Measurements from ENCODE around the gene RHBDL1.
A peak's percentile ranks its signal among the peaks of the same experiment; 100 is the strongest.

The RHBDL1 gene

DNA sequence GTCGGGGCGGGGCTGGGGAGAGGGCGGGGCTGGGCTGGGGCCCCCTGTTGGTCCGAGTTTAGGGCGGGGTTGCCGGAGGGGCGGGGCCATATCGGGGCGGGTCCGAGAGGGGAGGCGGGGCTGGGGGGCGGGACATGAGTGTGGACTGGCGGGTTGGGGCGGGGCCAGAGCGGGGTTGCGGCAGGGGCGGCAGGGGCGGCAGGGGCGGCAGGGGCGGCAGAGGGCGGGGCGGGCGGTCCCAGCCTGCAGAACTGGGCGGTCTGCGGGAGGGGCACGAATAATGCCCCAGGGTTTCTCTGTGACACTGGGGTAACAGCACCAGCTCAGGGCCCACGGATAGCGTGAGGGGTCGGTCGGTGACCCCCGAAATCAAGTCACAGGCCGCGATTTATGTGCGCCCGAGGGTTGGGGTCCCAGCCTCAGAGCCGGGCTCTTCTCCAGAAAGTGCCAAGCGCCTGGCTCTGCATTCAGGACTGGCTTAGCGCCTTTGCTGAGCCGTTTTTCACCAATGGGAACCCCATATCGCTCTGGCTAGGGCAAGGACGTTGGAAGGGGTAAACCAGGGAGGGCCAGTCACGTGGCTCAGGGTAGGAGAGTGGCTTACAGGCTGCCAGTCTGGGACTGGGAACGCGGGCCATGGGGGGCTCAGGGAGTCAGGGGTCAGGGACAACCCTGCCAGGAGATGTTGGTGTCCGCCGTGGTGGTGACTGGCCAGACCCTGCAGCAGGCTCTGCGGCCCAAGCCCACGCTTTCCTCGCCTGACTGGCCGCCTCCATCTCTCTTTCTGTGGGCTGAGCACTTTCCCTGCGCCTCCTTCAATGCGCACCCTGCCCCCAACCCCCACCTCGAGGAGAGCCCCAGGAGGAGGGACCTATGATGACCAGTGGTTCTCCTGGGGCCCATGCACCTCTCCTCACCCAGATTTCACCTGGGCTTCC lies 38.1 kb upstream of the RHBDL1 start:
- DNase-seq = no peak

DNA sequence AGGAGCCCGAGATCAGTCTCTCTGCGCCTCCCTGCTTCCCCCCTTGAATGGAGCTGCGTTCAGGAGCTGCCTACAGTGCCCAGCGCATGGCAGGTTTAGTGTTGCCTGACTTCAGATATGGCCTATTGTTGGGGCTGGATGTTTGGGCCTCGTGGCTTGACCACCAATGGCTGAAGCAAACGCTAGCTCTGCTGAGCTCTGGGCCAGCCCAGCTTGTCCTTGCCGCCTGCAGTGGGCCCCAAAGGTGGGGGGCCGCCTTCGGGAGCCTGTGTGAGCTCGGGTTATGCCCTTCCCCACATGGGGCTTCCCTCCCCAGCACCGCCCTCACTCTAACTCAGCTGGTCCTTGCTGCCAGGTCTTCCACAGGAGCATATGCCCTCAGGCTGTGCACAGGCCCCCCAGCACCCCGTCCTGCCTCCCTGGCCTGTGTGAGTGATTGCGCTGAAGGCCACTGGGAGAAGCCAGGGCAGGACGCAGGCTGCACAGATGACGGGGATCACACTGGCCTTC lies 37.4 kb upstream of the RHBDL1 start:
- DNase-seq = no peak

DNA sequence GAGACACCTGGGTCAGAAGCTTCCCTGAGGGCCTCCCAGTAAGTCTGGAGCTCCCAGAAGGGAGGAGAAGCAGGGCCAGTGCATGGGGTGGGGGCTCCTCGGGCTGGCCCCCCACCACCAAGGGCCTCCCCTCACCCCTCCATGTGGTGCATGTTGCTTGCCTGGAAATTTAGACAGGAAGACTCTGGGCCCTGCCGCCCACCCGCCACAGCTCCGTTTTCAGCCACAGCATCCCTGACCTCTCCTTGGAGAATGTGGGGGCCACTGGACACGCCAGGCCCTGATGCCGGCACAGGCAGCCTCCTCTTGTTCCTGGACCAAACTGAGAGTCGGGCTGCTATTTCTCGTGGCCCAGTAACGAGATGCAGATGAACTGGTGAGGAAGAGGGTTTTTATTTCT lies 36.6 kb upstream of the RHBDL1 start:
- no peak for DNase-seq

DNA sequence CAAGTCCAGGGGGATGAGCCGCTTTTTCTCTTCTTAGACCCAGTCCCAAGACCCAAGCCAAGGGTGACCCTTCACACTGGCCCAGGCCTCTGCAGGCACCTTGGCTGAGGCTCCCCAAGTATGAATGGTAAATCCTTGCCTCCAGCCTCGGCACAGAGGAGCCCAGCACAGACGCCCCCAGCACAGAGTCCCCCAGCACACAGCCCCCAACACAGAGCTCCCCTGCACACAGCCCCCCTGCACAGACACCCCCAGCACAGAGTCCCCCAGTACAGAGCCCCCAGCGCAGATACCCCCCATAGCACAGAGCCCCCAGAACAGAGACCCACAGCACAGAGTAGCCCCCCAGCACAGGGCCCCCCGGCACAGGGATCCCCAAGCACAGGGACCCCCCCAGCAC lies 34.9 kb upstream of the RHBDL1 start:
- DNase-seq = no peak

DNA sequence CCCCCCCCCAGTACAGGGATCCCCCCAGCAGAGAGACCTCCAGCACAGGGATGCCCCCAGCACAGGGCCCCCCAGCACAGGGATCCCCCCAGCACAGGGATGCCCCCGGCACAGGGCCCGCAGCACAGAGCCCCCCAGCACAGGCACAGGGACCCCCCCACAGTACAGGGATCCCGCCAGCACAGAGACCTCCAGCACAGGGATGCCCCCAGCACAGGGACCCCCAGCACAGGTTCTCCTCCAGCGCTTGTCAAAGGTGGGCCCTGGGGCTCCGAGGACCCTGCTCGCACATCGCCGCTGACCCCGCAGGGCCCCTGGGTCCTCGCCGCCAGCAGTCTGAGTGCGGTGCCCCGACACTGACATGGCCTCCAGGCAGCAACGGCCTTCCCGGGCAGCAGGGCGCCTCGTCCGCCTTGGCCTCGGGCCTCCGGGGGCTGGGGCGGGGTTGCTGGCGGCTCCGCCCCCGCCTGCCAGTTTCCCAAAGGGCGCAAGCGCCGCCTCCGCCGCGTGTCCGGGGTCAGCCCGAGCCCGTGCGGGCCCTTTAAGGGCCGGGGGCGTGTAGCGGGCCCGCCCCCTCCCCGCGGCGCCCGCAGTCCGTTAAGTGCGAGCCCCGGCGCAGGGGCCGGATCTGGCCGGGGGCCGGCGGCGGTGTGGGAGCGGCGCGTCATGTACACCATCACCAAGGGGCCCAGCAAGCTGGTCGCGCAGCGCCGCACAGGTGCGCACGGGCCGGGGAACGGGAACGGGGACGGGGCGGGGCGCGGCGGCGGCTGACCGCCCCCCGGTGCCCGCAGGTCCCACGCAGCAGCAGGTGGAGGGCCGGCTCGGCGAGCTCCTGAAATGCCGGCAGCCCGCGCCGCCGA lies 33.9 kb upstream of the RHBDL1 start, which contains the start of gene MCRIP2:
Gene MCRIP2, plus strand, starts transcription at position 503 of the 863 bp plus-strand sequence. Its CDS starts 164 bp downstream, at position 667.
- DNase-seq = peak; percentile 62

DNA sequence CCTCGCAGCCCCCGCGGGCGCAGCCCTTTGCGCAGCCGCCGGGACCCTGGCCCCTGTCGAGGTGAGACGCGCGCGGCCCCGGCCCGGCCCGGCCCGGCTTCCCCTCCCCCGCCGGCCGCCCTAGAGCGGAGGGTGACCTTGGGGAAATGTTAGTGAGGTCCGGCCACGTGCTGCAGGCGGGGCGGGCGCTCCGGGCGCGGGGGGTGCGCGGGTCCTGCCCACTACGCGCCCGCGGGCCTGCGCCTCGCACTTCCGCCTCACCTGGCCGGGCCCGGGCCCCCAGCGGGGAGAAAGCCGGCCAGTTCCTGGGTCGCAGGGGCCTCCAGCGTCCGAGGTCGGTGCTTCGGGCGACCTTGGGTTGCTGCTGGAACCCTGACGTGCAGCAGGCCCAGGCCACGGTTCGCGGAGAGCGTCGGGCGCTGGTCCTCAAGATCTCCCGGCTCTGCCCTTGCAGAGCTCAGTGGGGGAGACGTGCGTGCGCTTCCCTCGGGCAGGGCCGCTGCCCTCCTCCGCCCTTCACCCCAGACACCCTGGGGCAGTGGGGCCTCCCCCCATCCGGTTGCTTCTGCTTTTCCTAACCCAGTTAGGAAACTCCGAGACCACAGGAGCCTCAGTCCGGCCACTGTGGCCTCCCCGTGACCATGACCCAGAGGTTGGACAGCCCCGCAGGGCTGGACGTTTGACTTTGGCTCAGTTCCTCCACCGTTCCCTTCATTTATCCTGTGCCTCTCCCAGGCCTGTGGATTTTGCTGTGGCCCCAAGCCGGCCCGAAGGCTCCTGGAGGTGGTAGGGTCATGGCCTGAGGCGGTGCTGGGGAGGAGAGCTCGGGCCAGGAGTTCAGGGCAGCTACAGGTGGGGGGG lies 33.1 kb upstream of the RHBDL1 start:
- no peak for DNase-seq

DNA sequence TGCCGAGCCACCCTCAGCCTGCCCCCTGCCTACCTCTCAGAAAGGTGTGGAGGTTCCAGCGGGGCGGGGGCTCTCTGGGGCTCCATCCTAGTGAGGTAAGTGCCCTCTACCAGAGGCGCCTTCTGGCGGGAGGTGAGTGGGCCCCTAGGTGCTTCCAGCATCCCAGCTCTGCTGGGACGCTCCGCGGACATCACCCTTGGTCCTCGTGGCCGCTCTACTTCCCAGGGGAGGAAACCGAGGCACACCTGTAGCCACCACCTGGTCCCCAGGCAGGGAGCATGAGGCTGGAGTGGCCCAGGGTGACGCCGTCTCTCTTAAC lies 32.5 kb upstream of the RHBDL1 start:
- no peak for DNase-seq

DNA sequence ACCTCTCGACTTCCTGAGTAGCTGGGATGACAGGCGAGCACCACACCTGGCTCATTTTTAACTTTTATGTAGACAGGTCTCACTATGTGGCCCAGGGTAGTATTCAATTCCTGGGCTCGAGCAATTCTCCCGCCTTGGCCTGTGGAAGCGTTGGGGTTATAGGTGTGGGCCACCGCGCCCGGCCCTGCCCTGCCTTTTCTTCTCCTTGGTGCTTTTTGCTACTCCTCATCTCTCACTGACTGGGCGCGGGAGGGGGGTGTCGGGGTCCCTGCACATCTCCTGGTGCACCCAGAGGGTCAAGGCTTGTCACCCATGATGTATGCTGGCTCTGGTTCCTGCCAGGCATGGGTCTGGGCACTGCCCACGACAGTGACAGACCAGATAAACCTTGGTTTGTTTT lies 30.9 kb upstream of the RHBDL1 start:
- no peak for DNase-seq

DNA sequence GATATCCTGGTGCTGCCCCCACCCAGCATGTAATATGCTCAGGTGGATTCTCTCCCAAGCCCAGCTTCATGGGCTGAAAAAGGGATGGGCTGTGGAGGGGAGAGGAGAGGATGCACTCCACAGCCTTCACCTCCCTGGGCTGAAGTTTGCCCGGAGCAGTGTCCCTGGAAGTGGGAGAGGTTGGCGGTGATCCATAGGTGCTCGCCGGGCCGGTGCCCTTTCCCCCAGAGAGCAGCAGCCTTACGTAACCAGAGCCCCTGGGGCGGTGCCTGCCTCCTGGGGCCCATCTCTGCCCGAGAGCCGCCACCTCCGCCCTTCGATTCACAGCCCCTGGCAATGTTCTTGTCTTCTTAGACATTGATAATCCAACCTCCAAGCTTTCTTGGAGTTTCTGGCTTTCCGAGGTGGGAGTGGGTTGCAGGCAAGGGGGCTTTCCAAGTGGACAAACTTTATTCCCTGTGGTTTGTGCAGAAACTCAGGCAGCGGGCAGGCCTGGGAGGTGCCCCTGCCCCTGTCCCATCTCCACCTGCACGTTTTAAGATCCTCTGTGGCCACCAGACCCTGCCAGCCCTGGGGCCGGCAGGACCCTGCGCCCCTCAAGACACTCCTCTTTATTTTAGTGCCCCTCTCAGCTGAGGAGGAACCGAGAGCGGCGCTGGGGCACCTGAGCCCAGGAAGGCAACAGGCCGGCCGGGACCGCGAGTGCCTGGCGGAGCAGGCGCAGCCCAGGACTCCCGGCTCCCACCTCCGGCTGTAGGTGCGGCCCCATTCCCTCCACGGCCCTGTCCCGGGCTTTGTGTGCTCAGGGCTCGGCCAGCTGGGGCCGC lies 29.4 kb upstream of the RHBDL1 start:
- no peak for DNase-seq

DNA sequence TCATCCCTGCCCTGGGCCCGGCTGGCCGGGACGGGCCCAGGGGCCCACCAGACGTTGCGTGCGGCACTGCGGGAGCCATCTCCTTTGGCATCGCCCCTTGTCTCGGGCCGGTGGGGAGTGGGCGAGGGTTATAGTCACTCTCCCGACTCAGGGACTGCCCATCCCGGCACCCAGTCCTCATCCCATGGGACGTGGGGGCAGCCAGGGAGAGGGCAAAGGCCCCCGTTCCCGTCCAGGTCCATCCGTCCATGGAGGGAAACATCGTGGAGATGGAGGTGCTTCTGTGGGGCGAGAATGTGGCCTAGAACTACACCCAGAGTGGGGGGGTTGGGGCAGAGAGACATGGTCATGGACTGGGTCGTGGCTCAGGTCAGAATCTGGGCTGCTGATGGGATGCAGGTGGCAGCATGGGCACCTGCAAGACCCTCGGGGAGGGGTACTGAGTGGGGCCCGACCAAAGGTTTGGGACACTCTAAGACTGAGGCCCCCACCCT lies 28.7 kb upstream of the RHBDL1 start:
- no peak for DNase-seq

DNA sequence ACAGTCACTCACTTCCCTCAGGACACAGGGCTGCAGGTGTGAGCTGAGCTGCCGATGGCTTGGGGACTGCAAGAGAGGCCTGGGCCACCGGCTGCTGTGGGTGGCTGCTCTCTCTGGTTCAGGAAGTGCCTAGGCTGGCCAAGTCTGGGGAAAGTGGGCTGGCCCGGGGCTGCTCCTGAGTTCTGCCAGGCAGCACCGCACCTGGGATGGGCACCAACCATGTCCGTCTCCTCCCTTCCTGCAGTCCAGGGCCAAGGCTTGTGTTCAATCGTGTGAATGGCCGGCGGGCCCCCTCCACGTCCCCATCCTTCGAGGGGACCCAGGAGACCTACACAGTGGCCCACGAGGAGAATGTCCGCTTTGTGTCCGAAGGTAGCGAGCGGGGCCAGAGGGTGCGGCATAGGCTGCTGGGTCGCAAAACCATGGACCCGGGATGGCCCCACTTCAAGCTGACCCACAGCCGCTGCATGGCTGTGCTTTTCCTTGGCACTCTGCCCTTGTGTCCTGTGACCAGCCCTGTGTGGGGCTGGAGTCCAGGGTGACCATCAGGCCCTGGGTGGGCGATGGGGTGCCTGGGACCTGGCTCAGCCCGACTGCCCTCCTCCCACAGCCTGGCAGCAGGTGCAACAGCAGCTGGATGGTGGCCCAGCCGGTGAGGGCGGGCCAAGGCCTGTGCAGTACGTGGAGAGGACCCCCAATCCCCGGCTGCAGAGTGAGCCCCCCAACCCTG lies 28.1 kb upstream of the RHBDL1 start:
- no peak for DNase-seq

DNA sequence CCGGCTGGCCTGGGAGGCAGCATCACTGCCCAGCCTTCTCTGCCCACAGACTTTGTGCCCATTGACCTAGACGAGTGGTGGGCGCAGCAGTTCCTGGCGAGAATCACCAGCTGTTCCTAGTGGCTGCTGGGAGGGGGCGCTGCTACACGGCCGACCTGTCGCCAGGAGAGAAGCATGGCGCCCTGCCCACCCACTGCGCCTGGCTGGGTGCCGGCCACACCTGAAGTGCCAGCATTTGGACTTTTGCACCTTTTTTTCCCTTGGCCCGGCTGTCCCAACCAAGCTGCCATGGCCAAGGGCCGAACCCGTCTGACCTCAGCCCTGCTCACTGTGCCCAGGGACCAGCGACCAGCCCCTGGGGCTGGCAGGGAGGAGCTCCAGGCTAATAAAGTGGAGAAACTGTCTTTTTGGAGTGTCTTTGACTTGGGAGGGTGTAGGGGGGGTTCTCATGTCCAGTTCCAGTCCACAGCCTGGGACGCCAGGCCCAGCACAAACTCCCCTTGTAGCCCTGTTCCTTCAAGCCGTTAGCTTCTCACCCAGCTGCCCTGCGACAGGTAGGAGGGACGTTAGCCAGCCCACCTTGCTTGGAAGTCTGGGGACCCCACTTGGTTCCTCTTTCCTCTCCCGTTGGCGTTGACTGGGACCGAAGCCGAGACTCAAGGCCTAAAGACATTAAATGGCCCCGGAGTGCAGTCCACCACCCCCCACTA lies 27.2 kb upstream of the RHBDL1 start:
- no peak for DNase-seq

DNA sequence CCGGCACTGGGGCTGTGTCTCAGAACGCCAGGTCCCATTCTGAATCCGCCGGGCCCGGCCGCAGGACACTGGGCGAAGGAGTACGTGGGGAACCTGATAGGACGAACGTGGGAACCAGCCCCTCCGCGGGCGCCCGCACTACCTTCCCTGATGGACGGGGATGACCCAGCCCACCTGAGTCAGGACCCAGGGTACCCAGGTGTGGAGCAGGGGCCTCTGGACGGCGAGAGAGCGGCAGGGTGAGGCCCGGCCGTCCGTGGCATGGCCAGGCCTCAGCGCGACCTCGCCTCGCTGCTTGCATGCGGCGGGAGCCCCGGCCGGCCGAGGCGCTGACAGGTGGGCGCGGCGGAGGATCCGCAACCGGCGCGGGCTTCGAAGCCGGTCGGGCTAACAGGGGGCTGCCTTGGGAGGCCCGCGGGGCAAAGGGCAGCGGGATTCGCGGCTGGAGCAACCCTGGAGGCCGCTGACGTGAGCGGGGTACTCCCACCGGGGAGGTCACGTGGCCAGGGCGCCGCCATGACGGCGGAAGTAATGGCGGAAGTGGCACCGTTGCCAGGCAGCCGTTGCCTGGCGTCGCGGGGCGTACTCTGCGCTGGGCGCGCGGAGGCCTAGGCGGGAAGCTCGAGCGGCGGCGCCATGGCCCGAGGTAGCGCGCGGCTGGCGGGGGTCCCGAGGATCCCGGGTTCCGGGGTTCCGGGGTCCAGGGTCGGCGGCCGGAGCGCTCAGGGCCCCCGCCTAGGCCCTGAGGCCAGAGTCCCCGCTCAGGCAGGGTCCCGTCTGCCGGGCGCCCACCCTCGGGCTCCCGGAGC lies 26.5 kb upstream of the RHBDL1 start, which contains the start of gene WDR90:
Gene WDR90, plus strand, starts transcription at position 585 of the 809 bp plus-strand sequence. Its CDS starts 52 bp downstream, at position 637.
- DNase-seq = peak; percentile 64

DNA sequence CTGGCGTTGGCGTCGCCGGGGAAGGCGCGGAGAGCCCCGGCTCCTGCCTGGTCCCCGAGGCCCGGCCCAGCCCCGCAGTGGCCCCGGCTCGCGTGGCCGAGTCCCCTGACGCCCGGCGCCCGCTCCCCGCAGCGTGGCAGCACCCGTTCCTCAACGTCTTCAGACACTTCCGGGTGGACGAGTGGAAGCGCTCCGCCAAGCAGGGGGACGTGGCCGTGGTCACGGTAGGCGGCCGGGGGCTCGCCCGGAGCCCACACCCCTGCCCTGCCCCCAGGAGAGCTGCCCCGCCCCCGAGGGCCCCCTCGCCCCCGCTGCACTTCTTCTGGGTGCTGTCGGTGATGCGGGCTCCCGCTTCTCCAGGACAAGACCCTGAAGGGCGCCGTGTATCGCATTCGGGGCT lies 25.8 kb upstream of the RHBDL1 start:
- DNase-seq = no peak

DNA sequence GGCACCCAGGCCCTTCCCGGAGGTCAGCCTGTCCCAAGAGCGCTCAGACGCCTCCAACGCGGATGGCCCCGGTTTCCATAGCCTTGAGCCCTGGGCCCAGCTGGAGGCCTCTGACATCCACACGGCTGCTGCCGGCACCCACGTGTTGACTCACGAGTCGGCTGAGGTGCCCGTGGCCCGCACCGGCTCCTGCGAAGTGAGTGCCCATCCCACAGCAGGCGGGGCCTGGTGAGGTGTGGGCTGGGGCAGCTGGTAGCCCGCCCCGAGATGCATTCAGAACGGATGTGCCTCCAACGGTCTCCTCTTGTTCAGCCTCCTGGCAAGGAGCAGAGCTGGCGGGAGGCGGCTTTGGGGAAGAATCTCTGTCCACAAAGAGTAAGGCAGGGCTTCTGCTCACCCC lies 23.6 kb upstream of the RHBDL1 start:
- no peak for DNase-seq

DNA sequence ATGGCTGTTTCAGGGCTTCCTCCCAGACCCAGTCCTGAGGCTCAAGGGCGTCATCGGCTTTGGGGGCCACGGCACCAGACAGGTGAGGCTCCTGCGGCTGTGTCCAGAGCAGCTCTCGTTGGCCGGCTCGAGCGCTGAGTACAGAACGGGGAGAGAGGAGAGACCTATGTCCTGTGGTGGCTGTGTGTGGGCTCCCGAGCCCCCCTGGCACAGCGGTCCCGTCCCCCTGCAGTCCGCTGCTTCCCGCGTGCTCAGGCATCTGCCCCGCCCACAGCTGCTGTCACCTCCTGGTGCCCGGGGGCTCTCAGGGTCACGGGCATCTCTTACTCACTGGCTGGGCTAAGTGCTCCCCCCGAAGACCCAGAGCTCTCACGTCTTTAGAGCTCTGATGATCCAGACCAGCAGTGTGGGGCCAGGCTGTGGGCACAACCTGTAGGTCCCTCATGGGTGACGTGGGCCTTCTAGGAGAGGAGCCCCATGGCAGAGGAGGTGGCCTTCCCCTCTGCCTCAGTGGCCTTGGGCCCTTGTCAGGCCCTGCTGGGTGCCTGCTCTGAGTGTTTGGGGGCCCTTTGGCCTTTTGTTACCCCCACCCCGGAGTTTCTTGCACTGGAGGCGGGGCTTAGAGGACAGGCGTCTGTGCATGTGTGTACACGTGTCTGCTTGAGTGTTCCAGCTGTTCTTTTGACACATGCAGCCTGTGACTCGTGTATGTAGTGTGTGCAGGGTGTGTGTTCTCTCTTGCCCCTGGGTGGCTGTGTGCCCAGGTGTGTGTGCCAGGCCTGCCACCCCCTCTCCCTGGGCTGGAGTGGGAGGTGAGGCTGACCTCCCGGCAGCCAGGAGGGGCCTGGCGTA lies 22.8 kb upstream of the RHBDL1 start:
- DNase-seq = no peak

DNA sequence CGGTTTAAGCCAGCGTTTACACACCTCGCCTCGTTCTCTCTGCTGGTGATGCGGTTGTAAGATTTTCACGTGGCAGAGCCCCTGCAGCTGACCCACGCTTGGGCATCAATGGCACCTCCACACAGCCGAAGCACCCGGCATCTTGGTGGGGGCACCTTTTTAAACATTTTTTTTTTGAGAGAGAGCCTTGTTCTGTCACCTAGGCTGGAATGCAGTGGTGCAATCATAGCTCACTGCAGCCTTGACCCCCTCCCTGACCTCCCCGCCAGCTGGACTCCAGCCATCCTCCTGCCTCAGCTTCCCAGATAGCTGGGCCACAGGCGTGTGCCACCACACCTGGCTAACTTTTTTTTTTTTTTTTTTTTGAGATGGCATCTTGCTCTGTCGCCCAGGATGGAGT lies 21.4 kb upstream of the RHBDL1 start:
- DNase-seq = no peak

DNA sequence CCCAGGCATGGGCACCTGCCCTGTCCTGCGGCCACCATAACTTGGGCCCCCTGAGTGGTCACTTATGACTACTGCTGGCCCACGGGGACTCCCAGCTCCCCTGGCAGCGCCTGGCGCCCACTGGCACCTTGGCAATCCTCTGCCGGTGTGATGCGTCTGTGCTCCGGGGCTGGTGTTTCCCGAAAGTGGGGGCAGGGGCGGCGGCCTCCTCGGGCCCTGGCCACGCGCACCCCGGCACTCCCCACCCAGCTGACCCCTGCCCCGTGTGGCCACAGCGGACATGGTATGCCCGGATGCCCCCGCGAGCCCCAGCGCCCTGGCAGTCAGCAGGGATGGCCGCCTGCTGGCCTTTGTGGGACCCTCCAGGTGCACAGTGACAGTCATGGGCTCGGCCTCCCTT lies 18.0 kb upstream of the RHBDL1 start:
- DNase-seq = no peak
